GM21390 (cell line): ENCODE data around the gene TPPP3.

Experiments
- ATAC-seq: cut with Tn5 transposase; IDR thresholded peaks from one replicate; pipeline ENCODE4 v1.9.1; 2021; ENCODE audit not compliant: unreplicated experiment

TPPP3 gene

DNA sequence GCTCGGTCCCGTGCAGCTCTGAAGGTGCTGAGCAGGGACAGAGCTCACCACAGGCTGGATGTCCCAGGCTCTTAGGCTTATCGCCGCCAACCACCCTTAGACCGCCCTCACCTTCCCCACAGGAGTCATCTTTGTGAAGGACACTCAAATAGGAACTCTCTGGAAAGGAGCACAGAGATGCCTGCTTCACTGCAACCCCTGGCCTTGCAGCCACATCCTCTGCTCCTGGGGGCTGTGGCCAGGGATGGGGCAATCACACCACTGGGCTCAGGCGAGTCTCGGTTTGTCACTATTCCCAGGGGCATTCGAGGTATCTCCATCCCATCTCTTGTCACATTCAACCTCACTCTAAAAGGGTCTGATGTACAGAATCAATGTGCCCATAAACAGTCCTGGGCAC, 12.0 kb upstream of the TPPP3 start:
- no peak for ATAC-seq

GRCh38 chr16:67404740-67405226, 11.5 kb upstream of the TPPP3 start:
- no peak for ATAC-seq

- no peak for ATAC-seq
These were observed 10.8 kb upstream of the TPPP3 start for GRCh38 chr16:67403976-67404555.

GRCh38 chr16:67400901-67401300, 7.6 kb upstream of the TPPP3 start:
- ATAC-seq: no peak

- ATAC-seq: no peak
These were observed 6.7 kb upstream of the TPPP3 start for GRCh38 chr16:67399749-67400704.

DNA sequence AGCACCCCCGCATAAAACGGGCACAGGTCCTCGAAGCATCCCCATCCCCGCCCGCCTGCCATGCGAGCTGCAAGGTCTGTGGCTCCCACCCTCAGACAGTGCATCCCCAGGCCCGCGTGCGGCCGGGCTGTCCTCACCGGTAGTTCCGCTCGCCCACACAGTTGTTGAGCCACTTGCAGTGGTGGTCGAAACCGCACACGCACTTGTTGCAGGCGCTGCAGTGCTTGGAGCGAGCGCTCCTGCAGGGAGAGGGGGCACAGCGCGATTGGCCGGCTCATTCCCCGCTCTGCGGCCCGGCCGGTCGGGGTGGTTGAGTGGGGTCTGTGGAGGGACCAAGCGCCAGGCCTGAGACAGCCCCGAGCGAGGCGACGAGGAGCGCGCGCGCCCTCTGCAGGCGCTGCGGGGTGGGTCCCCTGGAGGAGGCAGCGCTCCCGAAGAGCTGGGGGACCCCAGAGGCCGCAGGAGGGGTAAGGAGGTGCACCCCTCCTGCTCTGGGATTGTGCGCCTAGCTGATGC, 6.0 kb upstream of the TPPP3 start:
- no peak for ATAC-seq

GRCh38 chr16:67398546-67399217, 5.4 kb upstream of the TPPP3 start:
- no peak for ATAC-seq

GRCh38 chr16:67397812-67398545, 4.7 kb upstream of the TPPP3 start:
- ATAC-seq: no peak

DNA sequence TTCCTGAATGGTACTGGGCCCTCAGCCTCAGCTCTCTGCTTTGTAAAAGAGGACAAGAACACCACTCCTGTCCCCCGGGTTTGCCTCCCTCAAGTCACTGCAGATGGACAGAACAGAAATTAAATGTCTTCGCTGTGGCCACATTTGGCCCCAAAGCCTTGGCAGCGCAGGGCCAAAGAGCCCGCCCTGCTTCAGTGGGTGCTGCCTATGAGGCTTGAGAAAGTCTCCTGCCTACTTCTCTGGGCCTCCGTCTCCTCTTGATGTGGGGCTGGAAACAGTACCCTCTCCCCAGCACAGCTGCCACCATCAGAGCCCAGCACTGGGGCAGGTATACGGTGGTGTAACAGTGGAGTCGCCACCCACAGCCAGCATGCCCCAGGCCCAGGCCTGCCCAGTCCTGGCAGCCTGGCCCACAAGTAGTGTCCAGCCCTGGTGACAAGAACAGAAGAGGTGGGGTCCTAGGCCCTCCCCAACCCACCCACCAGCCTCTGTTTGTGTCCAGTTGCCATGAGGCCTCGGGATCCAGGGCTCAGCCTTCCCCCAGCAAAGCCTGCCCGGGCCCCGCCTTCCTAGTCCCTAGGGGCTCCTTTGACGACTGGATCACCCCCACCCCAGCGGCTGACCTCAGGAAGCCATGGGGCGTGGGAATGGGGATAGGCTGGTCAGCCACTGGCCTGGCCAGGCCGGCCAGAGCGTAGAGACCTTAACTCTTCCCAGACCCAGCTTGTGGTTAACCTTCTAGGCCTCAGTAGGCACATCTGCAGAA, 3.9 kb upstream of the TPPP3 start:
- no peak for ATAC-seq

DNA sequence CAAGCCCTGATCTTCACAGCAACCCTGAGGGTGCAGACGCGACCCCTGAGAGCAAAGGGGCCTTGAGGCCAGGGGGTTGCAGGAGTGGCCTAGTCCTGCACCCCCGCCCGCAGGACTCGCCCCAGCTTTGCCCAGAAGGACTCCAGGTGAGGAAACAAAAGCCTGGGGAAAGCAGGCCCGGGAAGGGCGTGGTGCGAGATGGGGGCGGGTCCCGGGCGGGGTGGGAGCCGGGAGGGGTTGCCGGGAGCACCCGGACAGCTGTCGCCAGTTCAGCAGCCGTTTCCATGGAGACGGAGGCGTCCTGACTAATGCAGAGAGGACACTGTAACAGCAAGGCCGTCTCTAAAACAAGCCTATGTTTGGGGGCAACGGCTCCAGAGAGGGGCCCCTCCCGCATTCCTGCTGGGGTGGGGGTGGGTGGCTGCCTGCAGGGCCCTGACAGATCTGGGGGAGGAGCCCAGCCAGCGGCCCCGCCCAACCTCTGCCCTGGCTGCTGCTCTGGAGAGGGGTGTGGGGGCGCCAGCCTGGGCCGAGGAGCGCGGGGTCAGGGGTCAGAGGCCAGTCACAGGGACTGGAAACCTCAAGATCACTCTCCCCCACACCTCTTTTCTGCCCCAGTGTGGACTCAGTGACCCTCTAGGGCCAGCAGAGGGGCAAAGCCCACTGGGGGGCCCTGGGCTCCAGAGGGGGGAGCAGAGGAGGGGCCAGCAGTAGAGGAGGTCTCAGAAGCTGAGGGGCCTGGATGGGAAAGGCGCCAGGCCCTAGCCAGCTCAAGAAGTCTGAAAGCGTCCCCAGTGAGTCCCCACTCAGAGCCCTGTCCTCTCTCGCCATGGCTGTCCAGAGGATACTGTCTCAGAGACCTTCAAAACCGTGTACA, 3.1 kb upstream of the TPPP3 start:
- ATAC-seq: no peak

- ATAC-seq: no peak
These were observed 2.3 kb upstream of the TPPP3 start for GRCh38 chr16:67395458-67396158.

- ATAC-seq: no peak
These were observed 1.8 kb upstream of the TPPP3 start for GRCh38 chr16:67395105-67395457.

DNA sequence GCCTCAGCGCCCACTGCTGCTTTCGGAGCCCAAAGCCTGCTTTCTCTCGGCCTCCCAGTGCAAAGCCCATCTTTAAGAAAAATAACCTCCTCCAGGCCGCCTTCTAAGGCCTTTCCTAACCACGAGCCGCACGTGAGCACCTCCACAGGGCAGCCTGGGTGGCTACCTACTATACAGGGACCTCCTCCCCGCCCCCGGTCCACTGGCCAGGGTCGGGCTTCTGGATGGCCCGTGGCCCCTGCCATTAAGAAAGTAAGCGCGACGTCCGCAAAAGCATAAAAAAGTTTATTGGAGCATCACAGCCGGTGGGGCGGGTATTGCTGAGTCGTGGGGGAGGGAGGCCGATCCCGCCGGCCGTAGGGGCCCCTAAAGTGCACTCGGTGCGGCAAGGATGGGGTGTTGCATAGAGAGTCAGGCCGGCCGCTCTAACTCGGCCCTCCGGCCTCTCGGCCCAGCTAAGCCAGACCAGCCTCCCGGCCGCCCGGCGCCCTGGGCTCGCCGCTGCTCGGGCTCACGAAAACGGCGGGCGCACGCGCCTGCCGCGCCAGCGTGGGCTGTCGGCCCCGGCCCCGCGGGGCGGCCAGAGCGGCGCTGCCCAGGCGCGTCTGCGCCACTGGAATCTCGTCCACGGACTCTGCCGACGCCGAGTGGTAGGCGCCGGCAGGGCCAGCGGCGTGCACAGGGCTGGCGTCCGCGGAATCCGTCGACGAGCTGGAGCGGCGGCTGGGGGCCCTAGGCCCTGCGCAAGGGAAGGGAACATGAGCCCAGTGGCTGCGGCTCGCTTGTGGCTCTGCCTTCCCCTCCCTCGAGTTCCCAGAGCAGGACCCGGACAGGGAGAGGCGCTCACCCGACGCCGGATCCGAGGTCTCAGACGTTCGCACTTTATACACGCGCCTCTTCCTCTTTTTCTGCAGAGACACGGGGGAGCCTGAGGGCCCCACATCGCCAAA, 1.1 kb upstream of the TPPP3 start:
- ATAC-seq: no peak

- ATAC-seq: no peak
These were observed 473 bp upstream of the TPPP3 start for GRCh38 chr16:67393788-67394154.

DNA sequence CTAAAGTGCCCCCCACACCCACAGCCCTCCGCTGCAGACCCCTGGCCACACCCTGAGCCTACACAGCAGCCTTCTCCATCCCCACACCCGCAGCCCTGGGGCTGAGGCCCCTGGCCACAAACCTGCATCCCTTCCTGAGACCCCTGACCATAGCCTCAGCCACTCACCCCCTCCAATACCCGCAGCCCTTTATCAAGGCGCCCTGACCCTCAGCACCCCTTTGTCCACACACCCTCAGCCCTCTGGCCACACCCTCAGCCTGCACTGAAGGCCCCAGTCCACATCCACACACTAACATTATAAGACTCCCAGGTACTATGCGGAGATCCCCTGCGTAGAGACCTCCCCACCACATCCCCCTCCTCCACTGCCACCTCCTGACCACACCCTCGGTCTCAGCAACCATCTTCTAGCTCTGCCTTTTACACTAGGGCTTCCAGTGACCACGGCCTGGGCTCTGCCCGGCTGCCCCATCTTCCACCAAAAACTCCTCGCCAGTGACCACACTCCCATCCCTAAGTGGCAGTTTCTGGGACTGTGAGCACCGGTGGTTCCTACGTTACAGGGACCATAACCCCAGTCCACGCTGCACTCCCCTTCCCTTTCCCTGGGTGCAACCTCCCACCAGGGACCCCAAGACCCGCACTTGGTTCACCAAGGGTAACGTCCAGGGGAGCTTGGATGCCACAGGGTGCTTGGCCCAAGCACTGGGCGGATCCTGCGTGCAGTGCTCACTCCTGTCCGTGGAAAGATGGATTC, 818 bp downstream of the TPPP3 start:
- ATAC-seq: no peak

DNA sequence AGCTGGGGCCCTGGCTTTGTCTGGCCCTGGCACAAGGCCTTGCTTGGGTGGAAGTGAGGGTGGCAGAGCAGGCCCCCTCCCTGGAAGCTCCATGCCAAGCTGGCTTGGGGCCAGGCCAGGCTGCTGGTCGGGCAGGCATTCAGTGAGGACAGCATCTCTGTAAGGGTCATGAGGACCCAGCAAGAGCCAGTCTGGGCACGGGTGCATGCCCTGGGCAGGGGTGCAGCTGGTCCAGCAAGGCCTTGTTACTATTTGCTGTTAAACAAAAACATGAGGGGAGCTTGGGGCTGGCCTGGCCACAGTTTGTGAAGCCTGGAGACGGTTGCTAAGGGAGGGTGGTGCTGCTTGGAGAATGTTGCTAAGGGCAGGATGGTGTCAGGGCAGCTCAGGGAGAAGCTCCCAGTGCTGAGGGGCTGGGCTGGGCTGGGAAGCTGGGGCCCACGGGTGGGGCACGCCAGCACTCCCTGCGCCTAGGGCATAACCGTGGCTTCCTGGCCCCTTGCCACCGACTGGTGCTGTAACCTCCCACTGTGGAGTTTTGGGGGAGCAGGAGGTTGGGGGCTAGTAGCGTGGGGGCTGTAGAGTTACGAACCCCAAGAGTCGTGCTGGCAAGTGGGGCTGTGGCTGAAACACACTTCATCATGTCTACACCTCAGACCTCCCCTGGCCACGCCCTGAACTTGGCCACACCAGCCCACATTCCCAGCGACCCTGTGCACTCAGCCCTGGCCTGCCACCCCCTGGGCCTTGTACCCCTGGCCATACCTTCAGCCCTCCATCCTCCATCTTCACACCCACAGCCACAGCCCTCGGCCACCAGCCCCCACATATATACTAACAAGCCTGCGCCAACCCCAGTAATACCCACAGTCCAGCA, 1.6 kb downstream of the TPPP3 start:
- no peak for ATAC-seq
